Fibroblast of pulmonary artery (primary cell): ENCODE measurements around the gene ISM2.

Experiments used
- DNase-seq: peaks from one replicate; pipeline ENCODE4 v3.0.0-alpha.2; 2010; ENCODE audit warnings: low read depth
- H3K4me3 ChIP-seq: replicated peaks from 2 replicates; pipeline ENCODE4 v1.5.1; 2011; ENCODE audit warnings: low read depth, mild to moderate bottlenecking, control low read depth, low read length, moderate library complexity
- TF ChIP-seq, protein P1 (sequence below): IDR thresholded peaks from 2 replicates; pipeline ENCODE4 v1.5.1; 2011; ENCODE audit warnings: mild to moderate bottlenecking, control low read depth, low read length, inconsistent platforms; ENCODE audit errors: missing control alignments

ISM2 gene

DNA sequence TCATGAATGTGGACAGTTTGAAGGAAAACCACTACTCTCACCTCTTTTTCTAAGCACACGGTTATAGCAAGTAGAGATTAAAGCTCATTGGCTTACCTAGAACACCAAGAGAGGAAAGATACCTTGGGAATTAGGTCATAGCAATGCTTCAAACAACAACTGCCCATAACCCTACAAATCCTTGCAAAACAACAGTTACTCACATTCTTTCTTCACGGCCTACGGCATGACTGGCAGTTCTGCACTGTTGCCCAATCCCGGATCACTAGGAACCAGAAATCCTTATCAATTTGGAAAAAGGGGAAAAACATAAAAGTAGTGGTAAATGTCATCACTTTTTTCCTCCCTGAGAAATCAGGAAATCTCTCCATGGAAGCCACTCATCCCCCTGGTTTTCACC lies 9.6 kb upstream of the ISM2 start:
- TF ChIP-seq, protein P1, sequence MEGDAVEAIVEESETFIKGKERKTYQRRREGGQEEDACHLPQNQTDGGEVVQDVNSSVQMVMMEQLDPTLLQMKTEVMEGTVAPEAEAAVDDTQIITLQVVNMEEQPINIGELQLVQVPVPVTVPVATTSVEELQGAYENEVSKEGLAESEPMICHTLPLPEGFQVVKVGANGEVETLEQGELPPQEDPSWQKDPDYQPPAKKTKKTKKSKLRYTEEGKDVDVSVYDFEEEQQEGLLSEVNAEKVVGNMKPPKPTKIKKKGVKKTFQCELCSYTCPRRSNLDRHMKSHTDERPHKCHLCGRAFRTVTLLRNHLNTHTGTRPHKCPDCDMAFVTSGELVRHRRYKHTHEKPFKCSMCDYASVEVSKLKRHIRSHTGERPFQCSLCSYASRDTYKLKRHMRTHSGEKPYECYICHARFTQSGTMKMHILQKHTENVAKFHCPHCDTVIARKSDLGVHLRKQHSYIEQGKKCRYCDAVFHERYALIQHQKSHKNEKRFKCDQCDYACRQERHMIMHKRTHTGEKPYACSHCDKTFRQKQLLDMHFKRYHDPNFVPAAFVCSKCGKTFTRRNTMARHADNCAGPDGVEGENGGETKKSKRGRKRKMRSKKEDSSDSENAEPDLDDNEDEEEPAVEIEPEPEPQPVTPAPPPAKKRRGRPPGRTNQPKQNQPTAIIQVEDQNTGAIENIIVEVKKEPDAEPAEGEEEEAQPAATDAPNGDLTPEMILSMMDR, result no peak
- peak; percentile 90 for DNase-seq
- no peak overlapping the region for H3K4me3 ChIP-seq

DNA sequence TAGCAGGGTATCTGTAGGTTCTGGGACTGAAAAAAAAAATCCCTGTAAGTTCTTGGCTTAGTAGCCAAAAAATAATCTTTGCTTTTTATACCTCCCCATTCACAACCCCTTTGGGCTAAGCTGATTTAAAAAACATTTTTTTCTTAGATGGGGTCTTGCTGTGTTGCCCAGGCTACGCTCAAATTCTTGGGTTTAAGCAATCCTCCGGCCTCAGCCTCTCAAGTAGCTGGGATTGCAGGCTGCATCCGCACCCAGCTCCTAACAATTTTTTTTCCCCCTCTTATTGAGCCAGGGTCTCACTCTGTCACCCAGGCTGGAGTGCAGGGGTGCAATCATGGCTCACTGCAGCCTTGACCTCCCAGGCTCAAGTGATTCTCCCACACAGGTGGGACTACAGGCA lies 9.1 kb upstream of the ISM2 start:
- DNase-seq, result no peak
- H3K4me3 ChIP-seq, result no peak overlapping the region
- TF ChIP-seq, protein P1, result no peak

DNA sequence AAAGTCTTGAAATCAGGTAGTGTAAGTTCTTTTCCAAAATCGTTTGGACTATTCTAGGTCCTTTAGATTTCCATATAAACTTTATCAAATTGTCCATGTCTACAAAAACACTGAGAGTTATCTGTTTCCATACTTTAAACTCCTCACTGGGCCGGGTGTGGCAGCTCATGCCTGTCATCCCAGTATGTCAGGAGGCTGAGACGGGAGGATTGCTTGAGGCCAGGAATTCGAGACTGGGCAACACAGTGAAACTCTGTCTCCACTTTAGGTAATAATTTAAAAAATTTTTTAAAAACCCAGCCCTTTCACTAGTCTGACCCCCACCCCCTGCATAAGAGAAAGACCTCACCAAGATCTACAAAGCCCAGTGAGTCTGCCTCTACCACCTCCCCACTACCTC lies 6.4 kb upstream of the ISM2 start:
- TF ChIP-seq, protein P1, result no peak
- DNase-seq, result no peak
- no peak overlapping the region for H3K4me3 ChIP-seq

DNA sequence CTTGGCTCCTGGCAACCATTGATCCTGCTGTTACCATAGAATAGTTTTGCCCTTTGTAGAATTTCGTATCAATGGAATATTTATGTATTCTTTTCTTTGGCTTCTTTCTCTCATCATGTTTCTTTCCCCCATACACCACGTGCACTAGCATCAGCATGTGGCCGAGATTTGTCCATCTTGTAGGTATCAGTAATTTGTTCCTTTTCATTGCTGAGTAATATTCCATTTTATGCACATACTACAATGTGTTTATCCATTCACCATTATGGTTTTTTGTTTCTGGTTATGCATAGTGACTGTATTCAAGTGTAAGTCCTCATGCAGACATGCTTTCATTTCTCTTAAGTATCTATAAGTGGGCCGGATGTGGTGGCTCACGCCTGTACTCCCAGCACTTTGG lies 4.5 kb upstream of the ISM2 start:
- DNase-seq, result no peak
- no peak overlapping the region for H3K4me3 ChIP-seq
- TF ChIP-seq, protein P1, result no peak

DNA sequence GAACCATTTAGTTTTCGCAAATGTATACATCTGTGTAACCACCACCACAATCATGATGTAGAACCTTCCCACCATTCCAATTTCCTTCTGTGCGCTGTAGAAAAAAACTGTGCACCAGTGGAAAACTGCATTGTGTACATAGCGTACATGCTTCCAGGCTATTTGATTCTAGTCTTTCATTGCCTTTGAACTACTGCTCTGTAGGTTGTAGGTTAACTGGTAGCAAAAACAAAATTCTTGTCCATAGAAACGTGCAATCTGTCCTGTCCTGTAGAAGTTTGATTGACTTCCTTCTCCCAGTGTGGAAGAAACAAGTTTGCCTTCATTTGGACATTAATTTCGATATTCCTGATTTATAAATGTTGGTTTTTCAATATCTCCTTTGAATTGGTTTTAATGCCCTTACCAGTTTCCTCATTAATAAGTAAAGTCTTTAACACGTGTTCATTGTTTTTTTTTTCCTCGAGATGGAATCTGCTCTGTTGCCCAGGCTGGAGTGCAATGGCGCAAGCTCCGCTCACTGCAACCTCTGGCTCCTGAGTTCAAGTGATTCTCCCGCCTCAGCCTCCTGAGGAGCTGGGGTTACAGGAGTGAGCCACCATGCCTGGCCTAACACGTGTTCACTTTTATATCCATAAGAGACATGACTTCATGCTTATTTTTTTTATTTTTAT lies 3.6 kb upstream of the ISM2 start:
- H3K4me3 ChIP-seq, result no peak overlapping the region
- TF ChIP-seq, protein P1, result no peak
- DNase-seq, result no peak

DNA sequence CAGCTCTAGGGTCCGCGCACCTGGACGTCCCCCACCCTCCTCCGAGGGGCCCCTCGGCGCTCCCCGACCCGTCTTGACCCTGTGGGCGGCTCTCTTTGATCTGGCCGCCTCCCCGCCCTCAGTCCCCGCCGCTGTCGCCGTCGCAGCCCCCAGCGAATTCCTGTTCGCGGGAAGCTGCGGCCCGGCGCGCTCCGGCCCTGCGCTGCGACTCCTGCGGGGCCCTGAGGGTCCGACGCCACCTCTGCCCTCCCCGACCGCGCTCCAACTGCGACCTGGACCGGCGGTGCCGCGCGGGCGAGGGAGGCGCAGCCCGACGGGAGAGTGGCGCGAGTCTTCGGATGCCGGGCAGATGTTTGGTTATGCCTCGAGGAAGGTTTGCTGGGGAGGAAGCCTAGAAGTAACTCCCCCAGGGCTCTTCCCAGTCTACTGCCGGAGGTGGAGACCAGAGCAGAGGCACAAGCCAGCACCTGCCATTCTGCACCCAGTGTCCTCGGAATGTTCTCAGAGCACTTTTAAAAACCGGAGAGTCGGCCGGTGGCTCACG lies 440 bp upstream of the ISM2 start:
- DNase-seq, result no peak
- TF ChIP-seq, protein P1, result no peak
- peak overlapping the region; percentile 43 for H3K4me3 ChIP-seq

DNA sequence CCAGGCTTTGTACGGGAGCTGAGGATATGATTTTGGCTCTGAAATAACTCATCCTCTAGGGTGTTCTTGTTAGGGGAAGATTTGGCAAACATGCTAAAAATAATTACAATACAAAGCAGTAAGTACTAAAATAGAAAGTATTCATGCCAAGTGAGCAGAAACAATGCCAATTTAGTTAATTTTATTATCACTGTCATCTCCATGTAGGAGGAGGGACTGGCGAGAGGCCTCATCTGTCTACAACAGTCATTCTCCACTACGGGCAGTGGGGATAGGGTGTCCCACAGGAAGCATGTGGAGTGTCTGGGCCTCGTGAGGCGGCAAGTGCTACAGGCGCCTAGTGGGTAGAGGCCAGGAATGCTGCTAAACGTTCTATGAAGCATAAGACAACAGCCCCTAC lies 3.3 kb downstream of the ISM2 start:
- no peak overlapping the region for H3K4me3 ChIP-seq
- no peak for DNase-seq
- TF ChIP-seq, protein P1, result no peak
